GM12873 (cell line): Measurements from ENCODE around the gene TMEM239.

ENCODE experiments used
- CTCF ChIP-seq: IDR thresholded peaks from 2 replicates; pipeline ENCODE4 v1.5.1; 2012; ENCODE audit warnings: low read depth, mild to moderate bottlenecking, moderate library complexity, low read length, control low read depth; ENCODE audit not compliant: insufficient read depth; ENCODE audit errors: missing control alignments

Gene TMEM239

GRCh38 chr20:2816030-2816582 lies at the start of gene TMEM239:
TSS of gene TMEM239 (plus strand) at chr20:2816364. CDS start at chr20:2816555, 191 bp downstream.
- no peak for TF ChIP-seq CTCF

GRCh38 chr20:2767768-2768631 lies 48.2 kb upstream of the TMEM239 start:
- no peak for TF ChIP-seq CTCF

GRCh38 chr20:2768632-2769015 lies 47.5 kb upstream of the TMEM239 start:
- no peak for TF ChIP-seq CTCF

- no peak for TF ChIP-seq CTCF
These were observed 44.5 kb upstream of the TMEM239 start for GRCh38 chr20:2771631-2772080.

- TF ChIP-seq CTCF, result no peak
These were observed 42.4 kb upstream of the TMEM239 start for GRCh38 chr20:2773812-2774211.

- no peak for TF ChIP-seq CTCF
These were observed 41.0 kb upstream of the TMEM239 start for GRCh38 chr20:2775139-2775538.

- TF ChIP-seq CTCF, result no peak
These were observed 37.4 kb upstream of the TMEM239 start for GRCh38 chr20:2778602-2779321.
